H9 (cell line): ENCODE results near the gene THRB. TPM values are rescaled to one million over a fixed set of nuclear protein-coding genes. Genes with fewer than 3 reads are reported as not detected.

Experiments
- DNase-seq: peaks from one replicate; pipeline ENCODE4 v3.0.0-alpha.2; 2017
- H2AFZ ChIP-seq: one replicate; pipeline ENCODE4 v1.6.1; 2013; ENCODE audit warnings: mild to moderate bottlenecking, low read length, control low read depth, moderate library complexity
- H2AK5ac ChIP-seq: 2 replicates; pipeline ENCODE4 v1.6.1; 2013; ENCODE audit warnings: low read length, control low read depth, mixed read lengths; ENCODE audit not compliant: insufficient read length
- H2BK120ac ChIP-seq: one replicate; pipeline ENCODE4 v1.6.1; 2013; ENCODE audit warnings: low read depth, mild to moderate bottlenecking, low read length, control low read depth, inconsistent platforms; ENCODE audit not compliant: poor library complexity, severe bottlenecking
- H2BK12ac ChIP-seq: 2 replicates; pipeline ENCODE4 v1.6.1; 2013; ENCODE audit warnings: low read length, control low read depth, mixed read lengths, low read depth; ENCODE audit not compliant: insufficient read length
- H2BK15ac ChIP-seq: 2 replicates; pipeline ENCODE4 v1.6.1; 2013; ENCODE audit warnings: low read depth, low read length, control low read depth
- H2BK20ac ChIP-seq: one replicate; pipeline ENCODE4 v1.6.1; 2013; ENCODE audit warnings: low read depth, mild to moderate bottlenecking, low read length, control low read depth, inconsistent platforms; ENCODE audit not compliant: poor library complexity, severe bottlenecking
- H2BK5ac ChIP-seq: 2 replicates; pipeline ENCODE4 v1.6.1; 2013; ENCODE audit warnings: low read length, control low read depth, mixed read lengths; ENCODE audit not compliant: insufficient read length
- H3K14ac ChIP-seq: 2 replicates; pipeline ENCODE4 v1.6.1; 2013; ENCODE audit warnings: low read length, control low read depth; ENCODE audit not compliant: insufficient read depth
- H3K18ac ChIP-seq: 2 replicates; pipeline ENCODE4 v1.6.1; 2013; ENCODE audit warnings: low read depth, mild to moderate bottlenecking, mixed read lengths, low read length, control low read depth; ENCODE audit not compliant: insufficient read length
- H3K23ac ChIP-seq: 2 replicates; pipeline ENCODE4 v1.6.1; 2013; ENCODE audit warnings: low read length, control low read depth, mixed read lengths, low read depth; ENCODE audit not compliant: insufficient read length
- H3K23me2 ChIP-seq: 2 replicates; pipeline ENCODE4 v1.6.1; 2013; ENCODE audit warnings: low read depth, mild to moderate bottlenecking, mixed read lengths, low read length, control low read depth; ENCODE audit not compliant: insufficient read length, poor library complexity, severe bottlenecking
- H3K27ac ChIP-seq: 2 replicates; pipeline ENCODE4 v1.5.1; 2013; ENCODE audit warnings: low read length, control low read depth, mixed read lengths, low read depth; ENCODE audit not compliant: insufficient read length
- H3K27me3 ChIP-seq: 2 replicates; pipeline ENCODE4 v1.6.1; 2013; ENCODE audit warnings: low read length, control low read depth, inconsistent platforms; ENCODE audit not compliant: insufficient read depth
- H3K4ac ChIP-seq: 2 replicates; pipeline ENCODE4 v1.6.1; 2013; ENCODE audit warnings: low read depth, mild to moderate bottlenecking, control low read depth, inconsistent platforms, low read length, moderate library complexity
- H3K4me1 ChIP-seq: 2 replicates; pipeline ENCODE4 v1.6.1; 2013; ENCODE audit warnings: low read length, control low read depth, inconsistent platforms; ENCODE audit not compliant: insufficient read depth
- H3K4me2 ChIP-seq: 2 replicates; pipeline ENCODE4 v1.6.1; 2013; ENCODE audit warnings: low read length, control low read depth, mixed read lengths; ENCODE audit not compliant: insufficient read length, insufficient read depth
- H3K56ac ChIP-seq: 2 replicates; pipeline ENCODE4 v1.6.1; 2013; ENCODE audit warnings: low read depth, mild to moderate bottlenecking, mixed read lengths, low read length, control low read depth; ENCODE audit not compliant: insufficient read length
- H3K79me1 ChIP-seq: 2 replicates; pipeline ENCODE4 v1.6.1; 2013; ENCODE audit warnings: low read depth, mild to moderate bottlenecking, moderate library complexity, low read length, control low read depth, inconsistent platforms; ENCODE audit not compliant: insufficient read depth, poor library complexity, severe bottlenecking
- H3K79me2 ChIP-seq: 2 replicates; pipeline ENCODE4 v1.6.1; 2013; ENCODE audit warnings: low read length, control low read depth, inconsistent platforms; ENCODE audit not compliant: insufficient read depth
- H3K9ac ChIP-seq: 2 replicates; pipeline ENCODE4 v1.6.1; 2013; ENCODE audit warnings: low read length, control low read depth, mixed read lengths; ENCODE audit not compliant: insufficient read length; ENCODE audit errors: extremely low read depth
- H3K9me3 ChIP-seq: one replicate; pipeline ENCODE4 v1.6.1; 2013; ENCODE audit warnings: low read depth, low read length, inconsistent platforms; ENCODE audit not compliant: control insufficient read depth
- H3T11ph ChIP-seq: one replicate; pipeline ENCODE4 v1.6.1; 2013; ENCODE audit warnings: mild to moderate bottlenecking, low read length, control low read depth, inconsistent platforms
- H4K20me1 ChIP-seq: one replicate; pipeline ENCODE4 v1.6.1; 2013; ENCODE audit not compliant: control insufficient read depth, insufficient read length, insufficient read depth
- H4K5ac ChIP-seq: 2 replicates; pipeline ENCODE4 v1.6.1; 2013; ENCODE audit warnings: low read depth, mild to moderate bottlenecking, mixed read lengths, low read length, control low read depth; ENCODE audit not compliant: insufficient read length
- H4K8ac ChIP-seq: replicated peaks from 2 replicates; pipeline ENCODE4 v1.6.1; 2013; ENCODE audit warnings: low read length, control low read depth, mixed read lengths, low read depth; ENCODE audit not compliant: insufficient read length
- H4K91ac ChIP-seq: 2 replicates; pipeline ENCODE4 v1.6.1; 2013; ENCODE audit warnings: low read depth, mild to moderate bottlenecking, moderate library complexity, mixed read lengths, low read length, control low read depth; ENCODE audit not compliant: insufficient read length
- H3K27ac Mint-ChIP-seq, 3 experiments: 2 replicates in 2 of 3; 3 replicates in 1 of 3; pipeline ENCODE4 v1.8.0; 2020 to 2021; ENCODE audit warnings: mixed read lengths in 3 of 3, mild to moderate bottlenecking in 1 of 3, moderate library complexity in 1 of 3
- H3K27me3 Mint-ChIP-seq: 2 replicates; pipeline ENCODE4 v1.8.0; 2021; ENCODE audit warnings: low read depth, mild to moderate bottlenecking, moderate library complexity, mixed read lengths
- H3K36me3 Mint-ChIP-seq, 3 experiments: 2 replicates in 2 of 3; 3 replicates in 1 of 3; pipeline ENCODE4 v1.8.0; 2020 to 2021; ENCODE audit warnings: low read depth in 3 of 3, mixed read lengths in 3 of 3; ENCODE audit not compliant: insufficient read depth in 1 of 3
- H3K4me1 Mint-ChIP-seq, 2 experiments: 2 replicates each; pipeline ENCODE4 v1.8.0; 2020; ENCODE audit warnings: mixed read lengths in 2 of 2
- H3K4me3 Mint-ChIP-seq, 2 experiments: 2 replicates in 1 of 2; 3 replicates in 1 of 2; pipeline ENCODE4 v1.8.0; 2020 to 2021; ENCODE audit warnings: mild to moderate bottlenecking in 2 of 2, mixed read lengths in 2 of 2, moderate library complexity in 1 of 2
- H3K9me3 Mint-ChIP-seq, 2 experiments: 2 replicates in 1 of 2; 3 replicates in 1 of 2; pipeline ENCODE4 v1.8.0; 2020; ENCODE audit warnings: mild to moderate bottlenecking in 2 of 2, mixed read lengths in 2 of 2, moderate library complexity in 1 of 2
- WGBS: extraction: QIAGEN DNeasy Blood & Tissue Kit; methylation state at CpG from one replicate; pipeline ENCODE4 v1.1.7; 2013; ENCODE audit warnings: missing lambda C conversion rate, low lambda C conversion rate, mixed read lengths; ENCODE audit not compliant: insufficient read length; ENCODE audit errors: extremely low coverage; 5-methylcytosine and 5-hydroxymethylcytosine counted together
- total RNA-seq: library from RNA; stranded (reverse); gene quantifications from 2 replicates; pipeline ENCODE4 v1.2.1, GENCODE V29; 2021
- TF ChIP-seq, protein P1 (sequence below): fragments of 200-600 bp; sonication (generic); conservative IDR thresholded peaks from 3 replicates; pipeline ENCODE4 v1.8.0; 2021; ENCODE audit warnings: antibody characterized with exemption, mild to moderate bottlenecking

Gene THRB
- total RNA-seq, 1 experiment from 2014 or later: 8.6 TPM

- no peaks in the 10 kb centered on the region for H3K79me2 ChIP-seq
- no peak overlapping the region for H4K5ac ChIP-seq
- H3K4me3 Mint-ChIP-seq: no peak overlapping the region
- no peak overlapping the region for H3K14ac ChIP-seq
- no peak overlapping the region for H2BK20ac ChIP-seq
- no peaks in the 10 kb centered on the region for H3K27me3 ChIP-seq
- H2BK15ac ChIP-seq: no peak overlapping the region
- no peaks in the 10 kb centered on the region for H4K20me1 ChIP-seq
- H3K23me2 ChIP-seq: no peaks in the 10 kb centered on the region
- H4K91ac ChIP-seq: no peak overlapping the region
- no peak overlapping the region for H3K4me2 ChIP-seq
- no peak overlapping the region for H2BK12ac ChIP-seq
- peaks cover 2 to 3% of the 10 kb centered on the region in 2 experiments; a peak in 1 of 4 replicates for H3K4me1 Mint-ChIP-seq
- no peaks in the 10 kb centered on the region for H3K9me3 Mint-ChIP-seq
- H3K56ac ChIP-seq: no peak overlapping the region
- no peak overlapping the region for H3K18ac ChIP-seq
- no peaks in the 10 kb centered on the region for H3K27me3 Mint-ChIP-seq
- H3T11ph ChIP-seq: no peak overlapping the region
- no peak overlapping the region for H4K8ac ChIP-seq
- H2BK5ac ChIP-seq: no peak overlapping the region
- H3K23ac ChIP-seq: no peak overlapping the region
- WGBS: no CpG with 5 or more reads among the region's 3 CpGs
- H3K79me1 ChIP-seq: no peaks in the 10 kb centered on the region
- no peak overlapping the region for H2AK5ac ChIP-seq
- H3K27ac ChIP-seq: no peak overlapping the region
- H3K9me3 ChIP-seq: no peaks in the 10 kb centered on the region
- H2BK120ac ChIP-seq: no peak overlapping the region
- H3K27ac Mint-ChIP-seq: no peak overlapping the region
- no peak overlapping the region for H3K4ac ChIP-seq
- H3K9ac ChIP-seq: no peak overlapping the region
- no peak overlapping the region for H2AFZ ChIP-seq
- DNase-seq: no peak
- no peaks in the 10 kb centered on the region for H3K4me1 ChIP-seq
- TF ChIP-seq, protein P1, sequence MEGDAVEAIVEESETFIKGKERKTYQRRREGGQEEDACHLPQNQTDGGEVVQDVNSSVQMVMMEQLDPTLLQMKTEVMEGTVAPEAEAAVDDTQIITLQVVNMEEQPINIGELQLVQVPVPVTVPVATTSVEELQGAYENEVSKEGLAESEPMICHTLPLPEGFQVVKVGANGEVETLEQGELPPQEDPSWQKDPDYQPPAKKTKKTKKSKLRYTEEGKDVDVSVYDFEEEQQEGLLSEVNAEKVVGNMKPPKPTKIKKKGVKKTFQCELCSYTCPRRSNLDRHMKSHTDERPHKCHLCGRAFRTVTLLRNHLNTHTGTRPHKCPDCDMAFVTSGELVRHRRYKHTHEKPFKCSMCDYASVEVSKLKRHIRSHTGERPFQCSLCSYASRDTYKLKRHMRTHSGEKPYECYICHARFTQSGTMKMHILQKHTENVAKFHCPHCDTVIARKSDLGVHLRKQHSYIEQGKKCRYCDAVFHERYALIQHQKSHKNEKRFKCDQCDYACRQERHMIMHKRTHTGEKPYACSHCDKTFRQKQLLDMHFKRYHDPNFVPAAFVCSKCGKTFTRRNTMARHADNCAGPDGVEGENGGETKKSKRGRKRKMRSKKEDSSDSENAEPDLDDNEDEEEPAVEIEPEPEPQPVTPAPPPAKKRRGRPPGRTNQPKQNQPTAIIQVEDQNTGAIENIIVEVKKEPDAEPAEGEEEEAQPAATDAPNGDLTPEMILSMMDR: no peak
- H3K36me3 Mint-ChIP-seq: no peaks in the 10 kb centered on the region
Observed at GRCh38 chr3:24378313-24378712, 116.3 kb downstream of the THRB start.
